Skeletal muscle tissue (tissue), 4 donors: ENCODE measurements around the gene PM20D1. TPM values are rescaled to one million over a fixed set of nuclear protein-coding genes. Genes with fewer than 3 reads are reported as not detected.
"Not testable (repeated sequence)": the region's sequence is repeated elsewhere in the genome, so short reads cannot be mapped to it uniquely, and the experiment has no call there.

Source experiments
- H3K27ac ChIP-seq: one replicate; pipeline ENCODE4 v1.7.0; 2013; ENCODE audit warnings: mild to moderate bottlenecking, low read depth, low read length, inconsistent platforms
- H3K27me3 ChIP-seq, 3 donors: one replicate each; pipeline ENCODE4 v1.7.0; 2013; ENCODE audit warnings: low read length in 3 of 3; ENCODE audit not compliant: control insufficient read depth in 3 of 3, insufficient read depth in 3 of 3
- H3K36me3 ChIP-seq, 3 donors: one replicate each; pipeline ENCODE4 v1.7.0; 2013; ENCODE audit warnings: low read length in 3 of 3; ENCODE audit not compliant: control insufficient read depth in 3 of 3, insufficient read depth in 3 of 3
- H3K4me1 ChIP-seq, 3 donors: one replicate each; pipeline ENCODE4 v1.7.0; 2013; ENCODE audit warnings: low read length in 3 of 3, mild to moderate bottlenecking in 3 of 3; ENCODE audit not compliant: control insufficient read depth in 3 of 3, insufficient read depth in 3 of 3
- H3K4me3 ChIP-seq, 3 donors: one replicate each; pipeline ENCODE4 v1.7.0; 2013; ENCODE audit warnings: low read length in 3 of 3
- H3K9ac ChIP-seq, 3 donors: one replicate each; pipeline ENCODE4 v1.7.0; 2013; ENCODE audit warnings: low read length in 3 of 3, mild to moderate bottlenecking in 3 of 3, moderate library complexity in 2 of 3, low read depth in 1 of 3
- H3K9me3 ChIP-seq, 3 donors: one replicate each; pipeline ENCODE4 v1.7.0; 2013; ENCODE audit warnings: low read length in 3 of 3; ENCODE audit not compliant: control insufficient read depth in 3 of 3
- total RNA-seq: library from RNA; depleted of rRNA; stranded (reverse); fragments of >200 nt; gene quantifications from one replicate; pipeline ENCODE4 v1.2.3, GENCODE V29; 2014
- donor health status: Osteomylitis.

PM20D1 gene
- total RNA-seq: not detected

DNA sequence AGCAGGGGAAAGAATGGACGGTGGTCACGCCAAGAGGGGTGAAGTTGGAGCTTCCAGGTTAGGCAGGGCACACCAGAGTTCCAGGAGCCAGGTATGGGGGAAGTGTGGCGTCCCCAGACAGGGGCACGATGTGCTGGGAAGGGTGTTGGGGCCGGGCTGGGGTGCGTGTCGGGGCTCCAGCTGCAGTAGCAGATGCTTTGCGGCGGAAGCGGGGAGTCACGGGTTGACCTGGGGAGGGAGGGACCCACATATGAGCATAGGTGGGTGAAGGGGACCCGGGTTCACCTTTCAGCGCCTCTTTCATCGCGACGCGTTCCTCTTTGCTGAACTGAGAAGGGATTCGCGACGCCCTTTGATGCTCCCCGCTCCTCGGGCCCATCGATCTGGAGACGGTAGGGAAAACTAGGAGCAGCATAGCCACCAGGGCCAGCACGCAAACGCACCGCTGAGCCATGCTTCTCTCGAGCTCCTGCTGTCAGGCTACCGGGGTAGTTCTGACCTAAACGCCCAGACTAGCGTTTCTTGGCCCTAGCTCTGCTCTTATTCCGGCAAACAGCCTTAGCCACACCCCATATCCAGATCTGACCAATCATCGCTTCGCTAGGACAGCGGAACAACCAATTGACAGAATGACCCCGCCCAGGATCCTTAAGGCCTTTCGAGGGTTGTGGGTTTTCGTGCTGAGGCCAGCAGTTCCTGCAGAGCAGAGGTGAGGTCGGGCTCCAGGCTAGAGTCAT, at the start of gene PM20D1:
Gene PM20D1, minus strand, starts transcription at position 514 of the 737 bp plus-strand sequence. Its CDS starts 60 bp downstream, at position 454.
- H3K36me3 ChIP-seq: peaks cover 0 to 3% (median 0%) of the 10 kb centered on the region in 3 donors
- H3K4me3 ChIP-seq: peak within 1 kb of the TSS in 1 of 3 donors; percentile 63
- H3K9me3 ChIP-seq: no peaks in the 10 kb centered on the region
- no peak within 1 kb of the TSS for H3K27ac ChIP-seq
- peak within 1 kb of the TSS in 1 of 3 donors; percentile 57 for H3K9ac ChIP-seq
- no peaks in the 10 kb centered on the region for H3K27me3 ChIP-seq
- no peaks in the 10 kb centered on the region for H3K4me1 ChIP-seq

DNA sequence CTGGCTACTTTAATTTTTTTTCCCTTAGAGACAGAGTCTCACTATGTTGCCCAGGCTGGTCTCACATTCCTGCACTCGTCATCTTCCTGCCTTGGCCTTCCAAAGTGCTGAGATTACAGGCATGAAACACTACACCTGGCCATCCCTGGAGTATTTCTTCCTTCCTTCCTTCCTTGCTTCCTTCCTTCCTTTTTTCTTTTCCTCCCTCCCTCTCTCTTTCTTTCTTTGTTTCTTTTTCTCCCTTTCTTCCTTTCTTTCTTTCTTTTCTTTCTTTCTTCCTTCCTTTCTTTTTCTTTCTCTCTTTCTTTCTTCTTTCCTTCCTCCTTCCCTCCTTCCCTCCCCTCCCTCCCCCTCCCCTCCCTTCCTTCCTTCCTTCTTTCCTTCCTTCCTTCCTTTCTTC, 46.4 kb upstream of the PM20D1 start:
- peaks cover 0 to 6% (median 0%) of the 10 kb centered on the region in 3 donors for H3K9me3 ChIP-seq

DNA sequence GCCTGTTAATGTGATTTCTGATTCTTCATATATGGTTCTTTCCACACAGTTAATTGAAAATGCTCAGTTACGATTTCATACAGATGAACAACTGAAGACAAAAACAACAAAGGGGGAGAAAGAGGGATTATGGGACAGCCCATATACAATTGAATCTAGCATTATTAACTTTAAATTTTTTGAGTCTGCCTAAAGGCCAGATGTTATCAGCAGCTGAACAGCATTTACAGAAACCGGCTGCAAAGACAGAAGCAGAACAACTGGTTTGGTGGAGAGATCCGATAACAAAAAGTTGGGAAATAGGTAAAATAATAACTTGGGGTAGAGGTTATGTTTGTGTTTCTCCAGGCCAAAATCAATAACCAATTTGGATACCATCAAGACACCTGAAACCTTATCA, 44.2 kb upstream of the PM20D1 start:
- H3K9ac ChIP-seq, H3K9me3 ChIP-seq, H3K27me3 ChIP-seq, H3K27ac ChIP-seq, H3K4me3 ChIP-seq, H3K4me1 ChIP-seq, H3K36me3 ChIP-seq: not testable (repeated sequence)

More for the DNA sequence above, 46.4 kb upstream of the PM20D1 start:
- H3K4me3 ChIP-seq: no peak overlapping the region
- H3K9ac ChIP-seq: no peak overlapping the region
- H3K27me3 ChIP-seq: no peaks in the 10 kb centered on the region
- no peaks in the 10 kb centered on the region for H3K4me1 ChIP-seq
- H3K27ac ChIP-seq: no peak overlapping the region
- H3K36me3 ChIP-seq: peaks cover 0 to 10% (median 8%) of the 10 kb centered on the region in 3 donors

GRCh38 chr1:205892175-205892574, 42.2 kb upstream of the PM20D1 start:
- H3K27me3 ChIP-seq, H3K9ac ChIP-seq, H3K4me3 ChIP-seq, H3K9me3 ChIP-seq, H3K36me3 ChIP-seq, H3K27ac ChIP-seq, H3K4me1 ChIP-seq: not testable (repeated sequence)

- not testable (repeated sequence) for H3K27ac ChIP-seq, H3K9ac ChIP-seq, H3K36me3 ChIP-seq, H3K4me3 ChIP-seq, H3K9me3 ChIP-seq, H3K4me1 ChIP-seq, H3K27me3 ChIP-seq
Observed at GRCh38 chr1:205891481-205891880, 41.5 kb upstream of the PM20D1 start.

DNA sequence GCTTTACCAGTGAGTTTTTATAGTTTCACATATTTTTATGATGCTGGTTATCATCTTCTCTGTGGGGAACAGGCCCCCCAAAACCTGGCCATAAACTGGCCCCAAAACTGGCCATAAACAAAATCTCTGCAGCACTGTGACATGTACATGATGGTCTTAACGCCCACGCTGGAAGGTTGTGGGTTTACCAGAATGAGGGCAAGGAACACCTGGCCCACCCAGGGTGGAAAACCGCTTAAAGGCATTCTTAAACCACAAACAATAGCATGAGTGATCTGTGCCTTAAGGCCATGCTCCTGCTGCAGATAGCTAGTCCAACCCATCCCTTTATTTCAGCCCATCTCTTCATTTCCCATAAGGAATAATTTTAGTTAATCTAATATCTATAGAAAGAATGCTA, 40.7 kb upstream of the PM20D1 start:
- H3K36me3 ChIP-seq: not testable (repeated sequence)

GRCh38 chr1:205889706-205890105, 39.8 kb upstream of the PM20D1 start:
- H3K27ac ChIP-seq, H3K4me1 ChIP-seq, H3K9me3 ChIP-seq, H3K36me3 ChIP-seq, H3K27me3 ChIP-seq, H3K4me3 ChIP-seq, H3K9ac ChIP-seq: not testable (repeated sequence)

More for the DNA sequence above, 40.7 kb upstream of the PM20D1 start:
- H3K4me3 ChIP-seq, H3K4me1 ChIP-seq, H3K27ac ChIP-seq, H3K27me3 ChIP-seq, H3K9me3 ChIP-seq, H3K9ac ChIP-seq: not testable (repeated sequence)

GRCh38 chr1:205889006-205889405, 39.1 kb upstream of the PM20D1 start:
- H3K27me3 ChIP-seq, H3K4me1 ChIP-seq, H3K9ac ChIP-seq, H3K27ac ChIP-seq, H3K36me3 ChIP-seq, H3K4me3 ChIP-seq, H3K9me3 ChIP-seq: not testable (repeated sequence)

DNA sequence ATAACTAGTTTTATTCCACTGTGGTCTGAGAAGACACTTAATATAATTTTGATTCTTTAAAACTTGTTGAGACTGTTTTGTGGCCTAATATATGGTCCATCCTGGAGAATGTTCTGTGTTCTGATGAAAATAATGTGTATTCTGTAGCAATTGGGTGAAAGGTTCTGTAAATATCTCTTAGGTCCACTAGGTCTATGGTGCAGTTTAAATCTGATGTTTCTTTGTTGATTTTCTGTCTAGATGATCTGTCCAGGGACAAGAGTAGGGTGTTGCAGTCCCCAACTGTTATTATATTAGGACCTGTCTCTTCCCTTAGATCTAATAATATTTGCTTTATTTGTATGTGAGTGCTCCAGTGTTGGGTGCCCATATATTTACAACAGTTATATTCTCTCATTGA, 33.9 kb upstream of the PM20D1 start:
- H3K9ac ChIP-seq: no peak overlapping the region
- H3K27ac ChIP-seq: no peak overlapping the region
- H3K27me3 ChIP-seq: no peaks in the 10 kb centered on the region
- no peaks in the 10 kb centered on the region for H3K9me3 ChIP-seq
- no peak overlapping the region for H3K4me3 ChIP-seq
- peaks cover 0 to 3% (median 0%) of the 10 kb centered on the region in 3 donors for H3K36me3 ChIP-seq
- no peaks in the 10 kb centered on the region for H3K4me1 ChIP-seq

GRCh38 chr1:205880923-205881322, 31.0 kb upstream of the PM20D1 start:
- no peaks in the 10 kb centered on the region for H3K27me3 ChIP-seq
- H3K4me3 ChIP-seq: no peak overlapping the region
- H3K36me3 ChIP-seq: peaks cover 0 to 3% (median 0%) of the 10 kb centered on the region in 3 donors
- H3K9me3 ChIP-seq: no peaks in the 10 kb centered on the region
- H3K27ac ChIP-seq: no peak overlapping the region
- no peaks in the 10 kb centered on the region for H3K4me1 ChIP-seq
- no peak overlapping the region for H3K9ac ChIP-seq
